RWPE2 (cell line): ENCODE measurements around the gene NSMF.

Experiments
- ATAC-seq: fragments of 200-7000 bp; cut with Tn5 transposase; 3 replicates; pipeline ENCODE4 v1.9.1; 2021; ENCODE audit warnings: low read depth
- DNase-seq: peaks from one replicate; pipeline ENCODE4 v3.0.0-alpha.2; 2020; ENCODE audit warnings: low spot score
- H3K27ac ChIP-seq: fragments of 450-650 bp; 2 replicates; pipeline ENCODE4 v1.5.1; 2017; ENCODE audit warnings: mild to moderate bottlenecking; ENCODE audit not compliant: poor library complexity, severe bottlenecking
- H3K27me3 ChIP-seq: fragments of 250-450 bp; sonication (Bioruptor Pico); 2 replicates; pipeline ENCODE4 v1.5.1; 2021; ENCODE audit warnings: mild to moderate bottlenecking, moderate library complexity; ENCODE audit not compliant: insufficient read depth, poor library complexity, severe bottlenecking
- H3K36me3 ChIP-seq: fragments of 250-450 bp; sonication (Bioruptor Pico); 2 replicates; pipeline ENCODE4 v1.5.1; 2020; ENCODE audit warnings: low read depth, mild to moderate bottlenecking, moderate library complexity
- H3K4me1 ChIP-seq: fragments of 250-450 bp; sonication (Bioruptor Pico); 2 replicates; pipeline ENCODE4 v1.5.1; 2021; ENCODE audit warnings: mild to moderate bottlenecking, moderate library complexity; ENCODE audit not compliant: insufficient read depth, poor library complexity, severe bottlenecking
- H3K4me3 ChIP-seq: fragments of 250-450 bp; sonication (Bioruptor Pico); 2 replicates; pipeline ENCODE4 v1.5.1; 2021; ENCODE audit warnings: mild to moderate bottlenecking, moderate library complexity; ENCODE audit not compliant: severe bottlenecking
- H3K9me3 ChIP-seq: fragments of 250-450 bp; sonication (Bioruptor Pico); 2 replicates; pipeline ENCODE4 v1.5.1; 2021; ENCODE audit warnings: mild to moderate bottlenecking, moderate library complexity; ENCODE audit not compliant: severe bottlenecking
- TF ChIP-seq, protein P1 (sequence below): fragments of 450-650 bp; IDR thresholded peaks from one replicate; pipeline ENCODE4 v1.5.1; 2017; ENCODE audit warnings: mild to moderate bottlenecking, moderate library complexity; ENCODE audit not compliant: poor library complexity, severe bottlenecking

Gene NSMF

DNA sequence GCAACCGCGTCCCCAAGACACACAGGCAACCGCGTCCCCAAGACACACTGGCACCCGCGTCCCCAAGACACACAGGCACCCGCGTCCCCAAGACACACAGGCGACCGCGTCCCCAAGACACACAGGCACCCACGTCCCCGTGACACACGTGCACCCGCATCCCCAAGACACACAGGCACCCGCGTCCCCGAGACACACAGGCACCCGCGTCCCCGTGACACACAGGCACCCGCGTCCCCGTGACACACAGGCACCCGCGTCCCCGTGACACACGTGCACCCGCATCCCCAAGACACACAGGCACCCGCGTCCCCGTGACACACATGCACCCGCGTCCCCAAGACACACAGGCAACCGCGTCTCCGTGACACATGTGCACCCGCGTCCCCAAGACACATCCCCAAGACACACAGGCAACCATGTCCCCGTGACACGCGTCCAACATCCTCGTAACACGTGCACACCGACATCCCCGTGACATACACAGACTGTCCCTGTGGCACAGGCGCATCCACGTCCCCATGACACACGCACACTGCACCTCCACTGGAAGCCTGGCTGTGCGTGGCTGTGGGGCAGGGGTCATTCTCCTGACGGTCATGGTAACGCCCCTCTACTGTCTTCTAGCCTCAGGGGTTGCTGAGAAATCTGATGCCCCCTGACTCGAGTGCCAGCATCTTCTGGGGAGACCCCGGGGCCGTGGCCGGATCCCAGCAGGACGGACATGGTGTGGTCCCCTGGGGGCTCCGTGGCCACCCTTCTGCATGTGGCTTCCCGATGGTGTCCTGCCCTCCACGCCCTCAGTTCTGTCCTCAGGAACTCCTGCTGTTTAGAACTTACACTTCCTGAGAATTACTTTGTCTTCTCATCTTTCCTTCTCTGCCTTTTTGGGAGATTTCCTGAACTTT lies 60.3 kb downstream of the NSMF start:
- Histone ChIP-seq H3K9me3 (no peaks in the 10 kb centered on the region), H3K27ac (no peak overlapping the region), H3K36me3 (no peaks in the 10 kb centered on the region), H3K4me3 (no peak overlapping the region), H3K4me1 (no peaks in the 10 kb centered on the region), H3K27me3 (no peaks in the 10 kb centered on the region)
- TF ChIP-seq, protein P1, sequence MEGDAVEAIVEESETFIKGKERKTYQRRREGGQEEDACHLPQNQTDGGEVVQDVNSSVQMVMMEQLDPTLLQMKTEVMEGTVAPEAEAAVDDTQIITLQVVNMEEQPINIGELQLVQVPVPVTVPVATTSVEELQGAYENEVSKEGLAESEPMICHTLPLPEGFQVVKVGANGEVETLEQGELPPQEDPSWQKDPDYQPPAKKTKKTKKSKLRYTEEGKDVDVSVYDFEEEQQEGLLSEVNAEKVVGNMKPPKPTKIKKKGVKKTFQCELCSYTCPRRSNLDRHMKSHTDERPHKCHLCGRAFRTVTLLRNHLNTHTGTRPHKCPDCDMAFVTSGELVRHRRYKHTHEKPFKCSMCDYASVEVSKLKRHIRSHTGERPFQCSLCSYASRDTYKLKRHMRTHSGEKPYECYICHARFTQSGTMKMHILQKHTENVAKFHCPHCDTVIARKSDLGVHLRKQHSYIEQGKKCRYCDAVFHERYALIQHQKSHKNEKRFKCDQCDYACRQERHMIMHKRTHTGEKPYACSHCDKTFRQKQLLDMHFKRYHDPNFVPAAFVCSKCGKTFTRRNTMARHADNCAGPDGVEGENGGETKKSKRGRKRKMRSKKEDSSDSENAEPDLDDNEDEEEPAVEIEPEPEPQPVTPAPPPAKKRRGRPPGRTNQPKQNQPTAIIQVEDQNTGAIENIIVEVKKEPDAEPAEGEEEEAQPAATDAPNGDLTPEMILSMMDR = no peak
- DNase-seq (no peak), ATAC-seq (no peak)

GRCh38 chr9:137397675-137398423 lies 61.3 kb downstream of the NSMF start:
- H3K27ac ChIP-seq = no peak overlapping the region
- no peak for ATAC-seq
- TF ChIP-seq, protein P1 = no peak
- no peaks in the 10 kb centered on the region for H3K27me3 ChIP-seq
- no peaks in the 10 kb centered on the region for H3K36me3 ChIP-seq
- H3K4me3 ChIP-seq = no peak overlapping the region
- H3K4me1 ChIP-seq = no peaks in the 10 kb centered on the region
- no peaks in the 10 kb centered on the region for H3K9me3 ChIP-seq
- no peak for DNase-seq
